ENCODE results near the gene ATG4A.

The ATG4A gene, protein sequence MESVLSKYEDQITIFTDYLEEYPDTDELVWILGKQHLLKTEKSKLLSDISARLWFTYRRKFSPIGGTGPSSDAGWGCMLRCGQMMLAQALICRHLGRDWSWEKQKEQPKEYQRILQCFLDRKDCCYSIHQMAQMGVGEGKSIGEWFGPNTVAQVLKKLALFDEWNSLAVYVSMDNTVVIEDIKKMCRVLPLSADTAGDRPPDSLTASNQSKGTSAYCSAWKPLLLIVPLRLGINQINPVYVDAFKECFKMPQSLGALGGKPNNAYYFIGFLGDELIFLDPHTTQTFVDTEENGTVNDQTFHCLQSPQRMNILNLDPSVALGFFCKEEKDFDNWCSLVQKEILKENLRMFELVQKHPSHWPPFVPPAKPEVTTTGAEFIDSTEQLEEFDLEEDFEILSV

DNA sequence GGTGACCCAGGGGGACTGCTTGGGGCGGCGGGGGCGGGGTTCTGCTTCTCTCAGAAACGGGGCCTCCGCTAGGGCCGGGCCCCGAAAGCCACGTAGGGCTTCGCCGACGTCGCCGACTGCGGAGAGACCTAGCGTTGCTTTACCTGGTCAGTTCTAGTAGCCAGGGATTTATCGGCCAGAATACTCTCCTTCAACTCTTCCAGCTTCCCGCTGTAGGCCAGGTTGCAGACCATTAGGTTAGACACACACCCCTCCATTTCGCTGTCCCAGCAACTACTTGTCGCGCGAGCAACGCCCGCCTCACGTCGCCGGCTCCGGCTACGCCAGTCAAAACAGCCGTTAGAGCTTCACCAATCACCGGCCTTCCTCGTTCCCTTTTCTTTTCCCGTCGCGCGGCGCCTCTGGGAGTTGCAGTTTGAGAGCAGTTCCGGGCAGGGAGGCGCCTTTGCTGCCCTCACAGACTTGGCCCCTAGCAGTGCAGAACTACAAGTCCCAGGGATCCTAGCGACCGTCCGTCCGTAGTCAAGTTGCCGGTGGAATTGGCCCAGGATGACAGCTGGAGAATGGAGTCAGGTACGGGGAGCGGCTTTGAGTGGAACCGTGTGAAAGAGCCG, at the start of gene ATG4A, which contains the start of gene PSMD10:
Gene ATG4A, plus strand, starts transcription at position 515 of the 614 bp plus-strand sequence. Its CDS starts 49 bp downstream, at position 564.
Gene PSMD10, minus strand, starts transcription at position 279 of the 614 bp plus-strand sequence. Its CDS starts 22 bp downstream, at position 257.
- peak; percentile 96 for DNase-seq (ENCODE audit: low read depth)

DNA sequence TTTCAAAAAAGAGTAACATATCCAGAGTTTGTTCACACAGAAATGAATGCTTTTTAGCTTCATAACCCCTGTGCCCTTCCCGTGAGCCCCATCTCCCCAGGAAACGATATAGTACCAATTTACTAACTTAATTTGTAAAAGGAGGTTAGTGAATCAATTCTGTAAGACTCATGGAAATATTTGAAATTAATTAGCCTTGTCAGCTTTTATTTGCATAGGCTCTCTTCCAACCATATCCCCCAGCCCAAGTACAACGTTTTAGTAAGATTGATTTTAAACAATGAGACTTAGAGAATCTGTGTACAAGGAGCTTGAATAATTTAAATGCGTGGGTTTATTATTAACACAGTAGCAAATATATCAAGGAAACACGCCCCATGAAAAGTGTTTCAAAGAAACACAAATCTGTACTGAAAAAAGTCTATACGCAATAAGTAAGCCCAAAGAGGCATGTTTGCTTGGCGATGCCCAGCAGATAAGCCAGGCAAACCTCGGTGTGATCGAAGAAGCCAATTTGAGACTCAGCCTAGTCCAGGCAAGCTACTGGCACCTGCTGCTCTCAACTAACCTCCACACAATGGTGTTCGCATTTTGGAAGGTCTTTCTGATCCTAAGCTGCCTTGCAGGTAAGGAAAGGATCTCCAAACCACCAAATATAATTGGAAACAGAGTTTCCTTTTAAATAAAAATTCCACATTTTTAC, 46.9 kb upstream of the ATG4A start, which contains the start of gene VSIG1:
Gene VSIG1, plus strand, starts transcription at position 512 of the 703 bp plus-strand sequence. Its CDS starts 66 bp downstream, at position 578.
- no peak for DNase-seq (ENCODE audit: low read depth)

DNA sequence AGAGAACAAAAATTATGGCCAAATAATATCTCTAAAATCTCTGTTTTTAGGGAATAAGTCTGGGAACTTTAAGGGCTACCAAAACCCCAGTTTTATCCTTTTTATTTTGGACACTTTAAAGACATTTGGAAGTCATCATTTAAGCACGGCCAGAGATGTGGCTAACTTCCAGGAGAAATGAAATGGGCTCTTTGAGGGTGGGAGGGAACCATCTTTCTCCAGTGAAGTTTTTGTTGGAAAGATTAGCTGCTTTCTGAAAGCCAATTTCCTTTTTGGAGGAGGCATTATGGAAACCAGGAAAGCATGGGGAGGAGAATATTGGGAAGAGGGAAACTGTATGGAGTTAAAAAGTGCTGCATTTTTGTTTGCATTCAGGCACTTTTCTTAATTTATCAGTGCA, 41.9 kb upstream of the ATG4A start:
- no peak for DNase-seq (ENCODE audit: low read depth)

DNA sequence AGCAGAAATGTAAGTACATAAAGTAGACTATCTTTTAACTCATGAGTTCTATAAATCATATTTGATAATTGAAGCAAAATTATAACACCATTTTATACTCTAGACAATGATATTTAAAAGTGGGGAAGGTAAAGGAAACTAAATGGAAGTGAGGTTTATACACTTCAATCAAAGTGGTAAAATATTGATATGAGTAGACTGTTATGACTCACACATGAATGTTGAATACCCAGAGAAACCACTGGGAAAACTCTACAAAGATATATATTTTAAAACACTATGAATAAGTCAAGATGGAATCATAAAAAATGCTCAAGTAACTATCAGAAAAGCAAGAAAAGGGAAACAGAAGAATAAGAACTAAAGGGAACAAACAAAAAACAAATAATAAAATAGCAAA, 38.4 kb upstream of the ATG4A start:
- DNase-seq (ENCODE audit: low read depth), result no peak

DNA sequence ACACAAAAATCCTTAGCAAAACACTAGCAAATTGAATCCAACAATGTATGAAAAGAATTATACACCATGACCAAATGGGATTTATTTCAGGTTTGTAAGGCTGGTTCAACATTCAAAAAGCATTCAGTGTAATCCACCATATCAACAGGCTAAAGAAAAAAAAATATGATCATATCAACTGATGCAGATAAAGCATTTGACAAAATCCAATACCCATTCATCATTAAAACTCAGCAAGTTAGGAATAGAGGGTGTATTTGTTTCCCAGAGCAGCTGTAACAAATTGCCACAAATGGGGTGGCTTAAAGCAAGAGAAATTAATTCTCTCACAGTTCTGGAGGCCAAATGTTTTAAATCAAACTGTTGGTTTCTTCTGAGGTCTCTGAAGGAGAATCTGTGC, 36.0 kb upstream of the ATG4A start:
- DNase-seq (ENCODE audit: low read depth), result no peak

DNA sequence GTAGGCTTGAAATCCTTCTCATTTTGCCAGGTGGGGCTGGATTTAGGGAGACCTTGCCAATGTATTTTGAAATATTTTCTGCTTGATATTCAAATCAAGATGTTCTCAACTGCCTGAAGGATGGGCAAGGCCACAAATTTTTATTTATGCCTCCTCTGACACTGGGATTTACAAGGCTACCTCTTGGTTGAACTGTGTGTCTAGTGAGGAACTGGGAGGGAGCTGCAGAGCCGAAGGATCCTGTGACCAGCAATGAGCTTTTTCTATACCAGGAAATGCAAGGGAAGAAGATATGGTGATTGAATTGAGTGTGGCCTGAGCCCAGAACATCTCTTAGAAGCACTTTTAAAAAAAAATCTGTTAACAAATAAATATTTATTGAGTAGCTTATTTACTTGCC, 31.8 kb upstream of the ATG4A start:
- no peak for DNase-seq (ENCODE audit: low read depth)

DNA sequence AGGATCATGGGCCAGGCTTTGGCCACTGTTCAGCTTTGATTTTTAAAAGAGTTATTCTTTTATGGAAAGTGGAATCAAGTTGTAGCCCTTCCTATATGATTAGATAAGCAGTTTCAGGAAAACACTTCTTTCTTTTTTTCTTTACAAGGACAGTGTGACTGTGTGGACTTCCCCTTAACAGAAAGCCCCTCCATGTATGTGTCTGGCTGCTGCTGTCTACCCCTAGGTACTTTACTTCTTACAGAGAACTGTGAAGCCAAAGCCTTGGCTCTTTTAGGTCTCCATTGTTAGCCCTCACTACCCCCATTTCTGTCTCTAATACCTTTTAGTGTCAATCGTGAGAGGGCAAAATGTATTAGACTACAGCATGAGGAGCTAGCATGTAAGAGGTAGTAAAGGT, 27.6 kb upstream of the ATG4A start:
- no peak for DNase-seq (ENCODE audit: low read depth)

DNA sequence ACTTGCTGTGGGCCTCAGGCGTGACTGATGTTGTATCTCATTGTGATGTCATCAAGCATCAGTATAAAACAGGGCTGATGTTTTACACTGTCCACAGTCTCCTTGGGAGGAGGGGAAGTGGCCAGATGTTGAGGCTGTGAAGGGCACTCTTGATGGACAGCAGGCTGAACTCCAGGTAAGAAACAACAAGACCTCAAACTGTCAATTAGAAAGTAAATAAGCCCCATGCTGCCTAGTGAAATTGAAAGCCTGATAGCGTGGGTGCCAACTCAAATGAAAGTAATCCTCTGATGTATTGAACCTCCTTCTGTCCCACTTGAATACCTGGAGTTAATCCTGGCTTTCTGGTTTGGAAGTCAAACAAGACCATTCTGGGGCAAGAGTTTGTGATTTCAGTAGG, 27.0 kb upstream of the ATG4A start:
- DNase-seq (ENCODE audit: low read depth), result no peak

DNA sequence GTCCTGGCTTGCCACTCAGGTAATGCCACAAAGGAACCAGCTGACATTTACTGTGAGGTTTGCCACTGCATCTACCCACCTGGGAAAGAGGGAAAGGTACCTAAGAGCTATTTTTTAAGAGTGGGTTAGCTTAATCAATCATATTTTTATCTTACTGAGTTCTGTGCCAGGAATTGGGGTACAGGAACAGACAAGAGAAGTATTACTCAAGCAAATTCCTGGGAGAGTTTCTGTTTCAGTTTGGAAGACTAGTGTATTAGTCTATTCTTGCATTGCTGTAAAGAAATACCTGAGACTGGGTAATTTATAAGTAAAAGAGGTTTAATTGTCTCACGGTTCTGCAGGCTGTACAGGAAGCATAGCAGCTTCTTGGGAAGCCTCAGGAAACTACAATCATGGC, 23.5 kb upstream of the ATG4A start:
- DNase-seq (ENCODE audit: low read depth), result no peak

DNA sequence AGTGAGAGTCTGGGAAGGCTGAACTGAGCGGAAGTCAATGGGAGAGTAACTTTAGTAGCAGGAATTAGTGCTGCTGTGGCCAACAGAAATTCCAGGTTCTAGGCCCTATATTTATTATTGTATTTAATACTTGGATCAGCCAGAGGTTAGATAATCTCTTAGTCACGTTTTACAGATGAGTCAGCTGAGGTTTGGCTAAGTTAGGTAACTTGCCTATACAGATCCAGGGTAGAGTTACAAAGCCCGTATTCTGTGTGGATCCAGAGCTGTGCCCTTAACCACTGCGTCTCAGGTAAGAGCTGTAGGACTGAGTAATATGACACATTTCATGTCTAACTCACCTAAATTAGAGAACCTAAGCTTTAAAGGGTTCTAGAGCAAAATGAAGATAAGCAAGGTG, 20.7 kb upstream of the ATG4A start:
- DNase-seq (ENCODE audit: low read depth), result peak; percentile 71

DNA sequence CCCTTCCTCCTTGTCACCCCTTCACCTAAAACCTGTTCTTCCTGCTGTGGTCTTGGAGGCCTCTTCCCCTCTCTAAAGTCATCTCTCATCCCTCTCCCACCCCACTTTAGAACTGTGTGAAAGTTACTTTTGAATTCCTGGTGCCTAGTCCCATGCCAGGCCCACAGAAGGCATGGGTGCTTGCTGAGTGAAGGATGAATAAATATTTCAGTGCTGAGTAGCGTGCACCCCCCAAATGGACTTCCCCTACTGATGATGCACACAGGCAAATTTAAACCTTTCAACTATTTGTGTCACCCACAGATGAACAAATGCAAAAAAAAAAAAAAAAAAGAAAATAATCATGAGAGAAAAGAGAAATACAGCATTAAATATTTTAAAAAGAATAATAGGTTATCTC, 20.0 kb upstream of the ATG4A start:
- no peak for DNase-seq (ENCODE audit: low read depth)

DNA sequence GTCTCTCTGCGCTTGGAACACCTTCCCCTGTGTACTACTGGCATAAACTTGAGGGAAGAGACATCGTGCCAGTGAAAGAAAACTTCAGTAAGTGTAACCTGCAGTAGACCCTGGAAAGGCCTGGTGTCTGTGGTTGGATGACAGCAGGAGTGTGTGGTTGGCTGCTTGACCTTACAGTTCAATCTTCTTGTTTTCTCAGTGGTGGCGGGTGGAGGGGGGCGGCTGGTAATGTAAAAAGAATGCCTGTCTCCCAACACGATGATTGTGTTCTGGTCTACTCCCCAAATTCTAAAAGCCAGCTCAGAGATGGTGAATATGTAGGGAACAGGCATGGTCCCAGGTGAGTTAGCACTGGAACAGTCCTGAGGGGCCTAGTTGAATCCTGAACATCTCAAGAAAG, 18.8 kb upstream of the ATG4A start:
- peak; percentile 73 for DNase-seq (ENCODE audit: low read depth)

DNA sequence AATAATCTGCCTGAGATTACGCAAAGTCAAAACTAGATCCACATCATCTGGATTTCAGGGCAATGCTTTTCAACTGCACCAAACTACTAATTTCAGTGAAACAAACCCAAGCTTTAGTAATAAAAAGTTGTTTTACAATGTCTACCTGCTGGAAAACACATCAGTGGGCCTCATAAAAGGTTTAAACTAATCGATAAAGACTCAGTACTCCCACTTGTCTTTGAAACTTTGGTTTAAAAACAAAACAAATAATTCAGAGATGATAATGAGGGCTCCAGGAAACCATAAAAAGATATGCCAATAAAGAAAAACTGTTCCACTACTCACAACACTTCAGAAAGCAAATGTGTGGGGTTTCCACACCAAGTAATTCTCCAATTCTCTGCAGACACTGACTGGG, 10.5 kb upstream of the ATG4A start:
- no peak for DNase-seq (ENCODE audit: low read depth)

DNA sequence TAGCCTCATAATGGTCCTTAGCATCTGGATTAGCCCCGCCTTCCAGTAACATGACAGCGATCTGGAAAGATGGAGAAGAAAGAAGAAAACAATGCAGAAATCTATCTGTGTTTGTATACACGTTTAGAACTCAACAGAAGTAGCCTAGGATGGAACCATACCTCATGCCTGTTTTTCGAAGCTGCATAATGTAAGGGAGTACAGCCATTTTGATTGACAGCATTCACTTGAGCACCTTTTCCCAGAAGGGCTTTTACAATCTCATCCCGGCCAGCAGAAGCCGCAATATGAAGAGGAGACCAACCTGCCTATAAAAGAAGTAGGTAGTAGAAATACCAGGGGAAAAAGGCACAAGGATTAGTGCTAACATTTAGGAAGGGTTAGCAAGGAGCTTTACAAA, 3.8 kb upstream of the ATG4A start:
- no peak for DNase-seq (ENCODE audit: low read depth)

DNA sequence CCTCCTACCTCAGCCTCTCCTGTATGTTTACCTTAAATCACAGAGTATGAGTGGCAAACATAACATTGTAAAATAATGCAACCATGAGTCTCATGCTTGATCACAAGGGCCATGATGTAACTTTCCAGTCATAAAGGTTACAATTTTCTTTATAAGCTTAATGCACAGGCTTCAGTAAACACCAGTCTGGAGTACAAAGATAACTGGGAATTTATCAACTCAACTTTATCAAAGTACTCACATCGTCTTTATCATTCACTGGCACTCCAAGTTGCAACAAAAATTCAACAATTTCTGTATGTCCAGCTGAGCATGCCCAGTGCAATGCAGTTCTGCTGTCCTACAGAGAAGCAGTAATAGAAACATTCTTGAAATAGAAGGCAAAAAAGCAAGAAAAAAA, 3.1 kb upstream of the ATG4A start:
- DNase-seq (ENCODE audit: low read depth), result no peak

DNA sequence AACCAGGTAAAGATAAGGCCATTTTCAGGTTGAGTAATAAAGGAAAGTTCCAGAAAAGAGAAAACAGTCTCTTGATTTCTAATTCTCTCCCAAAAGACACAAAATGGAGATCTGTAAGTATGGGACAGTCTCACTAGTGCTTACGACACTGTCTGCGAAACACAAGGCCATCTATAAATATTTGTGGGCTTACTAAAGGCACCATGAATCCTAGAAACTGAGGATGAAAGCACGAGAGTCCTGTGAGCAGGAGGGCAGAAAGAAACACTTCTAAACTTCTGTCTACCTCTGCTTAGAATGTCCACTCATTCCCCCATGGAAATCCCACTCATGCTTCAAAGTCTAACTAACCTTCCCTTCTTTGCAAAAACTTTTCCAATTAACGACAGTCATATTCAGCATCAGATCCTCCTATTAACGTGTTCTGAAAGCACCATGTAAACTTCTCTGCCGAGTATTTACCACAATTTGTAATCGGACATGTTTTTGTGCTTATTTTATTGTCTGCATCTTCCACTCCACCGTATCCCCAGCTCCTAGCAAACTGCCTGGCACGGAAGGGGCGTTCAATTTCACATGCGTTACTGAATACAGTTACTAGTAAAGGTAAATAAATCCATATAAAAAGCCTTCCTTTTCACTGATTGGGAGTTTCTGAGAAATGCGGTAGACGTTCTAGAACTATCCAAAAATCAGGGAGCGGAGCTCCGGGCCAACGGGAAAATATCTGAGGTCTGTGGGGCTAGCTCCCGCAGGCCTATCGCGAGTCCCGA, 901 bp upstream of the ATG4A start:
- DNase-seq (ENCODE audit: low read depth), result peak; percentile 36

DNA sequence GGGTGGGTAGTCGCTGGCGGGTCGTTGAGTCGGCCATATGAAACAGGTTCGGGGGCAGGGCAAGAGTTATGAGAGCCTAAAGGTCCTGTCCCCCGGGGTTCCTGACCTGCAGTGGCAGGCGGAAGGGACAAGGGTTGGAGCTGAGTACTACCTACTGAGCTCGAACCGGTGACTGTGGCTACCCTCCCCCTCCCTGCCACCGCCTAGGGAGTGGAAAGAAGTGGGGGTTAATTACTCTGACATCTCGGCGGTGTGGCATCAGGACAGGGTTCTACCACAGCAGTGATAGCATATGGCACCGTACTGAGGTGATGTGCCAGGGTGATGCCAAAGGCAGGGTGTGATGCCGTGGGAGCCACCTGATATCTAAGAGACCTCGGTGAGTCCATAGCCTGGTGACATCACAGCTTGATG, 307 bp downstream of the ATG4A start:
- no peak for DNase-seq (ENCODE audit: low read depth)

DNA sequence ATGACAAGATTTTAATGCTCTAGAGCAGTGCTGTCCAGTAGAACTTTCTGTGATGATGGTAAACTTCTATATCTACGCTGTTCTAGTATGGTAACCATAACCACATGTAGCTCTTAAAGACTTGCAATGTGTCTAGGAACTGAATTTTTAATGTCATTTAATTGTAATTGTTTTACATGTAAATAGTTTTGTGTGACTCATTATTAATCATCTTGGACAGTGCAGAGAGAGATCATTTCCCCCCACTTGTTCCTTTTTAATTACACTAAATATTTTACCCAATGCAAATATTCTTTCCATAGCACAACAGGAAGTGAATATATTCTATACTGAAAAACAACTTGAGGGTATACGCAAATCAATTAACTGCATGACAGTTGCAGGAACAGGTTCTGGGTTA, 5.8 kb downstream of the ATG4A start:
- DNase-seq (ENCODE audit: low read depth), result peak; percentile 7

DNA sequence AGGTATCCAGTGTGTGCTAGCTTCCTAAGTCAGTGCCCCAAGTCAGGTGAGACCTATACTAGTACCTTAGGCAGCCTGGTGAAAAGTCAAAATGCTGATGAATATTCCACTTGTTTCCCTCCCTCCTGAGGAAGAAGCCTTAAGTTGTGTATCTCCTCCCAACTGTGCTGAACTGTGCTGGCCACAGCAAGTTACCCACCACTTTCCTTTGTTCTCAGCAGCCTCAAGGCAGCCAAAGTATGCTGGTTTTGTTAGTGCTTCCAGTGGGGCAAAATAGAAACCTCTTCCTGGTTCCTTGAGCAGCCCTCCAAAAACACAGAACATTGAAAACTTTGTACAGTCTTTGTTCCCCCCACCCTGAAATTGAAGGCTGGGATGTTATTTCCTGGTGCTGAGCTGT, 13.9 kb downstream of the ATG4A start:
- DNase-seq (ENCODE audit: low read depth), result no peak

DNA sequence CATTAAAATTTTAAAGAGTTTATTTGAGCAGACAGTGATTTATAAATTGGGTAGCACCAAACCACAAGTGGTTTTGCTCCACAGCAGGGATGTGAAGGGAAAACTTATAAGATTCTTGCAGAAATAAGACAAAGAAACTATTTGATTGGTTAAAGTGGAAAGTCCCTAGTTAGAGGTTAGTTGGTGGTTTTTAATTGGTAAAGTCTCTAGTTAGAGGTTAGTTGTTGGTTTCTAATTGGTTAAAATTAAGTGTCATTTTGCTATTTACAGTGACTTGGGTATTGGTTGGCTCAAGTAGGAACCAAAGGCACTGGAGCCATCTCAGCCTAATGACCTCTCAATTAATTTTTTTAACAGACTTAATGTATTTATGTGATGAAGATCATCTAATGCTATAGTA, 23.0 kb downstream of the ATG4A start:
- no peak for DNase-seq (ENCODE audit: low read depth)

DNA sequence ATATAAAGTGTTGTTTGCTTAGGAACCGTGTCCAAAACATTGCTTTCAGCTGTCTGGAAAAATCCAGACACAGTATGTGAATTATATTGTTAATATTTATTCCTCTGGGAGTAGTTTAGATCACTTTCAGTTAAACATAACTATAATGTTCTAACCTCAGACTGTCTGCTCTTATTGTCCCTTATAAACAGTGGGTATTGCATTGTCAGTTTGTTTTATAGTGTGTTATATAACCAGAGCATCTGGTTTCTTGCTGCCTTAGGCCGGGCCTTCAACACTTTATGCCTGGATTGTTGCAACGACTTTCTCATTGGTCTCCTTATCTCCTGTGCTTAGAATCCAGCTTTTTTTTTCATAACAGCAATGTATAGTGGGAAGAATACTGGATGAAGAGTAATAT, 26.4 kb downstream of the ATG4A start:
- DNase-seq (ENCODE audit: low read depth), result no peak

DNA sequence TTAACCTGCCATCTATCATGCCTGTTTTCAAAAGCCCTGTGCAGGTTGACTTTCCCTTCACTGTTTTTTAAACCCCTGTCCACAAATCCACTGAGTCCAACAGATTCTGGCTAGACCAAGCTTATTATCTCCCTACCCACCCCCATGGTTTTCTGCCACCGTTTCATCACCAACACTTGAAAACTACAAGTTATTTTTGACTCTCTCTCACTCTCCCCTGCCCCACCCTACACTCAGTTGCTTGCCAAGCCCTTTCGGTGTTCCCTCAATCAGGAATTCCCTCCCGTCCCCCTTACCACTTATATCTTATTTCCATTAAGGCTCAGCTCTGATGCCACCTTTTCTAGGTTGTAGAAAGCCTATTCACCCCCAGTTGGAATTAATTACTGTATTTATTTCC, 29.7 kb downstream of the ATG4A start:
- DNase-seq (ENCODE audit: low read depth), result no peak
